HL-60/S4 treated with phorbol 12-myristate 13-acetate at 8.2 ng/mL for 4 days and 3 days (cell line): ENCODE data around the gene HTR4.
"Not testable (repeated sequence)": the region's sequence is repeated elsewhere in the genome, so short reads cannot be mapped to it uniquely, and the experiment has no call there.

Experiments
- in situ Hi-C: fragments of 300-500 bp; cut with MboI; formaldehyde crosslinking; loops from 2 replicates; pipeline ENCODE4 v1.15.0; 2022; ENCODE audit warnings: low sequenced_read_pairs

Gene HTR4, protein sequence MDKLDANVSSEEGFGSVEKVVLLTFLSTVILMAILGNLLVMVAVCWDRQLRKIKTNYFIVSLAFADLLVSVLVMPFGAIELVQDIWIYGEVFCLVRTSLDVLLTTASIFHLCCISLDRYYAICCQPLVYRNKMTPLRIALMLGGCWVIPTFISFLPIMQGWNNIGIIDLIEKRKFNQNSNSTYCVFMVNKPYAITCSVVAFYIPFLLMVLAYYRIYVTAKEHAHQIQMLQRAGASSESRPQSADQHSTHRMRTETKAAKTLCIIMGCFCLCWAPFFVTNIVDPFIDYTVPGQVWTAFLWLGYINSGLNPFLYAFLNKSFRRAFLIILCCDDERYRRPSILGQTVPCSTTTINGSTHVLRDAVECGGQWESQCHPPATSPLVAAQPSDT

DNA sequence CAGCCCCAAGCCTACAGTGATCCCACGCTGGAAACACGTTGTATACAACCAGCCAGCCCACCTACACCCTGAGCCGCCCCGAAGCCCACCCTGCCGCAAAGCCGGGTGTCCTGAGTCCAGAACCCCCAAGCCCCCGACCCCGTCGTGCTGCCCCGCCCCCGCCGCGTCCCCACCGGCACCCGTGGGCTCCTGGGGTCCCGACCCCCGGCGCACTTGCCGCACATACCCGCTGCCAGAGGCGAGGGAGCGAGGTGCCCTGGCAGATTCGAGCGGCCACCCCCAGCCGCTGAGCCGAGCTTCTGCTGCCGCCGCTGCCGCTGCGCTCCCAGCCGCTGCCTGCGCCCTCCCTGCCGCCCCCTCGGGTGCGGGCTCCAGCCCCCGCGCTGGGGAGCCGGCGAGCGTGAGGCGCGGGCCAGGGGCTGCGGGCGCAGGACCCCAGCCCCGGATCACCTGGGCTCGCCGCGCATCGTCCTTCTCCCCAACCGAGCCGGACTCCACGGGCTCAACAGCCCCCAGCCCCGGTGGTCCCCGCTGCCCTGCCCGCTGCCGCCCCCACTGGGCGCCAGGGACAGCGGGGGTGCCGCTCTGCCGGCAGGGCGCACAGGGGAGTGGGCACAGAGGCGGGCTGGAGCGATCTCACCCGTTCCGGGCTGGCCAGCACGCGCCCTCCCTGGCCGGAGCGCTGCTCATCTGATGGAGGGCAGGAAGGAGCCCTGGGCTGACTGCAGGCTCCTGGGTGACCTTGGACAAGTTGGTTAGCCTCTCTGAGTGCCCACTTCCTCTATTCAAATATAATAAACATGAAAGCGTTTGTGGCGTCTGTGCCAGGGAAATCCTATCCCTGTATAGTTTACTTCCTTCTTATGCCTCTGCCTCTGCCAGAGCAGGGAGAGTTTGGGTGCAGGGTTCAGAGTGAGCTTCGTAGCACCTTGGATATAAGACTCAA is at the start of gene HTR4:
Gene HTR4 (minus strand): TSS at position 692 of the 946 bp plus-strand sequence. CDS start 17,513 bp downstream, outside the sequence.
- in situ Hi-C loops: no loop called here

DNA sequence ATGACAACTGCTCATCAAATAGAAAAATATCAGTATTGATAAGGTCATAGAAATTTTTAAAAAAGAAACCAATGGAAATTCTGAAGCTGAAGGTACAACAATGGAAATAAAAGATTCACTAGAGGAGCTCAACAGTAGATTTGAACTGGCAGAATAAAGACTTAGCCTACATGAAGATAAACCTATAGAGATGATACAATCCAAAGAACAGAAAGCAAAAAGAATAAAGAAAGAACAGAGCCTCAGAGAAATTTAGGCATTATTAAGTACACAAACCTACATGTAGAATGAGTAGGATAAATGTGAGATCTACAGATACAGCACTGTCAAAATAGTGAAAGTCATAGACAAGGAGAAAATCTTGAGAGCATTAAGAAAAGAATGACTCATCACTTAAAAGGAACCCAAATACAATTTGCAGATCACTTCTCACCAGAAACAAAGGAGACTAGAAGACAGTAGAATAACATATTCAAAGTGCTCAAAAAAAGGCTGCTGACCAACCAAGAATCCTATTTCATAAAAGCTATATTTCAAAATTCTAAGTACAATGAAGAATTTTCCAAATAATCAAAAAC is 47.8 kb upstream of the HTR4 start:
- in situ Hi-C loops: no loop called here

GRCh38 chr5:148699028-148699427 is 44.7 kb upstream of the HTR4 start:
- in situ Hi-C loops: no loop called here

- in situ Hi-C loops: no loop called here
These were observed 43.5 kb upstream of the HTR4 start for GRCh38 chr5:148697809-148698196.

GRCh38 chr5:148697180-148697808 is 43.0 kb upstream of the HTR4 start:
- in situ Hi-C loops: no loop called here

DNA sequence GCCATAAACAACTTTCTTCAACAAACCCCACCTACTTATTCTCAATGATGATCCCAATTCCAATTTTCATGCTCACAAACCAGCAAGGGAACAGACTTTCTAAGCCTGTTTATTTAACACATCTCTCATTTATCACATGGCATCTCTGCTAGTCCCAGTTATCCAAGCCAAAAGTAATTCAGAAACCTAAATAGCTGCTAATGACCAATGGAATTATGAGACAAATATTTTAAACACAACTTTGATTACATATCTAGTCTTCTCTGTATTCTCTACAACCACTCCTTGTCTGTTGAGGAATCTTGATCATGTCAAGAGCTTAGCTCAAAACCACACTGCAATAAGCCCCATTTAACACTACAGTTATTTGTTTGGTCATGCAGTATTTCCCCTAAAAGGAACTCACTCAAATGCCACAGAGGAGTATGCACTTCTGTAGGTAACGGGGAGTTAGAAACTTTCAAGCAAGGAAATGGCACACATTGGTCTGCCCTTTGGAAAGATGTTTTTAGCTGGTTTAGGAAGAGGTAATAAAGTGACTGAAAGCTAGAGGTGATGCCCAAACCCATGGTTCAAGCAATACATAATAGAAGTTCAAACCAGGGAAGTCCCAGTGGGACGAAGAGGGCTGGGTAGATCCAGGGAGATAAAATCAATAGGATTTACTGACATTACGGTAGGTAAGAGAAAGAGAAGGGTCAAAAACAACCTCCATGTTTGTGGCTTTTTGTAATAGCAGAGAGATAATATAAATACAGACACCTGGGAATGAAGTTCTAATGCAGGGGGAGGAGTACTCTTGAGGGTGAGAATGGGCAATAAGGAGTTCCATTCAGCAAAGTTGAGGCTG is 42.1 kb upstream of the HTR4 start:
- in situ Hi-C loops: no loop called here

DNA sequence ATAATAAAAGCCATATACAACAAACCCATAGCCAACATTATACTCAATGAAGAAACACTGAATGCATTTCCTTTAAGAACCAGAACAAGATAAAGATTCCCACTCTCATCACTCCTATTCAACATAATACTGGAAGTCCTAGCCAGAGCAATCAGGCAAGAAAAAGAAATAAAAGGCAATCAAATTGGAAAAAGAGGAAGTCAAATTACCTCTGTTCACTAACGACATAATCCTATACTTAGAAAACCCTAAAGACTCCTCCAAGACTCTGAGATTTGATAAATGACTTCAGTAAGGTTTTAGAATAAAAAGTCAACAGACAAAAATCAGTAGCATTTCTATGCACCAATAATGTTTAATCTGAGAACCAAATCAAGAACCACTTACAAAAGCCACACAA is 36.6 kb upstream of the HTR4 start:
- in situ Hi-C loops: no loop called here

GRCh38 chr5:148688787-148689186 is 34.5 kb upstream of the HTR4 start:
- in situ Hi-C loops: no loop called here

- in situ Hi-C loops: no loop called here
These were observed 33.5 kb upstream of the HTR4 start for GRCh38 chr5:148687871-148688270.

DNA sequence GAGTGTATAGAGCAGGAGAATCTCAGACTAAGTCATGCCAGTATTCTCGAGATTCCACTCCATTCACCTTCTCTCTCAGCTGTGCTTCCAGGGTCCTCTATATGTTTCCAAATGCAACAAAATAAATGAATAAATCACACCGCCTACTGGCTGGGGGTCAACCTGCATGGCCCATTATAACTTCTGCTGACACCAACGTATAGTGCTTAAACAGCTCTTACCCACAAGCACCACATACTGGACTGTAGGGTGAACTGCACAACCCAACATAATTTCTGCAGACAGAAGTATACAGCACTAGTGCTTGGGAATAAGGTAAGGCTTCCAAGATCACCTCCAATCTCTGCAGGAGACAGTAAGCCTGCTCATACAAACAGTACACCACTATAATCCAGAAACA is 33.1 kb upstream of the HTR4 start:
- in situ Hi-C loops: no loop called here

- in situ Hi-C loops: no loop called here
These were observed 32.3 kb upstream of the HTR4 start for GRCh38 chr5:148686660-148687059.

DNA sequence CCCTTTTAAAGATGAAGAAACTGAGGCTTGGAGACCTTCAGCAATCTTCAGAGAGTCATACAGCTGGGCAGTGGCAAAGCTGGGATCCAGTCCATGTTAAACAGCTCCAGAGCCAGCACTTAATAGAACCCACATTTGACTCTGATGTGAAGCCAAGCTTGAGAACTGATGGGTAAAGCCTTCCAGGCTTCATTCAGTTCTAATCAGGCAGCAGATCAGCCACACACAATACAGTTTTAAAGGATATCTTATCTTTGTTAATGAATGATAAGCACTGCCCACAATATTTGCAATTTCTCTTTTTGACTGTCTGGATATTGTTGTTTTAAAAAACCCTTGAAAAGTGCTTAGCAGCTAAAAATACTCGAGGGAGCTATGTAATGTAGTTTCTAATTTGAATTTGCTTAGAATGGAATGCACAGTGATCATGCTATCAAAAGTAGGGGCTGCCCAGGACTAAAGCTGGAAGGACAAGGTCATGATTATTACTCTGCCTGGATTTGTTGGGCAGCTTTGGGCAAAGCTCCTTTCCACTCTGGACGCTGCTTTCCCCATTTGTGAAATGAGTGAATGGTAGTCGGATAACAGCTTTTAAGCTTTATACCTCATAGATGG is 31.3 kb upstream of the HTR4 start:
- in situ Hi-C loops: no loop called here

DNA sequence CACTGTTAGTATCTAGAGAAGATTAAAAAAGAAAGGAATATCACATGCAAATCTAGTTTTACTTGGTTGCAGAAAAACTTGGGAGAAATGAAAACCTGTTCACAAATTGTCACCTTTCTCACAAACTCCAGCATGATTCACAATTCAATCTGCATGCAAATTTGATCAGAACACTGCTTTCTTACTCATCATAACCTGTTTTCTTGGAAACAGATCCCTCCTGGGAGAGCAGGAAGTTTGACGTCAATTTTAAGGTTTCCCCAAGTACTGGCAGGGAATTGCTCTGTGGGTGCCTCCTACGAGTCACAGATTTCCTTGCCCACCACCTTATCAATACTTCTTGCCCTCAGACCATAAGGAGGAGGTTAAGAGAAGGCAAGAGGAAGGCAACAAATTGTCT is 30.2 kb upstream of the HTR4 start:
- in situ Hi-C loops: no loop called here

DNA sequence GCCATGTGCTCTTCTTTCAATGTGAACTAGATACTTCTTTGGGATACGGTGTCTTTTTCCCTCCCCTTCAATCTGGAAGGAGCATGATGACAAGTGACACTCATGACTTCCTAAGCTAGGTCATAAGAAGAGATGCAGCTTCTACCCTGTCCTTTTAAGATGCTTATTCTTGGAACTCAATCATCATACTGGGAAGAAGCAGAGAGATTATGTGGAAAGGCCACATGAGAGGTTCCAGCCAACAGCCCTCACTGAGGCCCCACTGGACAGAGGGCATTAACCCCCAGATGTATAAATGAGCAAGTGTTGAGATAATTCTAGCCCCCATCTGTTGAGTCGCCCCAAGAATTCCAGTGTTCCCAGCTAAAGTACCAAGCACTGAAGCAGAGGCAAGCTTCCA is 29.3 kb upstream of the HTR4 start:
- in situ Hi-C loops: no loop called here

DNA sequence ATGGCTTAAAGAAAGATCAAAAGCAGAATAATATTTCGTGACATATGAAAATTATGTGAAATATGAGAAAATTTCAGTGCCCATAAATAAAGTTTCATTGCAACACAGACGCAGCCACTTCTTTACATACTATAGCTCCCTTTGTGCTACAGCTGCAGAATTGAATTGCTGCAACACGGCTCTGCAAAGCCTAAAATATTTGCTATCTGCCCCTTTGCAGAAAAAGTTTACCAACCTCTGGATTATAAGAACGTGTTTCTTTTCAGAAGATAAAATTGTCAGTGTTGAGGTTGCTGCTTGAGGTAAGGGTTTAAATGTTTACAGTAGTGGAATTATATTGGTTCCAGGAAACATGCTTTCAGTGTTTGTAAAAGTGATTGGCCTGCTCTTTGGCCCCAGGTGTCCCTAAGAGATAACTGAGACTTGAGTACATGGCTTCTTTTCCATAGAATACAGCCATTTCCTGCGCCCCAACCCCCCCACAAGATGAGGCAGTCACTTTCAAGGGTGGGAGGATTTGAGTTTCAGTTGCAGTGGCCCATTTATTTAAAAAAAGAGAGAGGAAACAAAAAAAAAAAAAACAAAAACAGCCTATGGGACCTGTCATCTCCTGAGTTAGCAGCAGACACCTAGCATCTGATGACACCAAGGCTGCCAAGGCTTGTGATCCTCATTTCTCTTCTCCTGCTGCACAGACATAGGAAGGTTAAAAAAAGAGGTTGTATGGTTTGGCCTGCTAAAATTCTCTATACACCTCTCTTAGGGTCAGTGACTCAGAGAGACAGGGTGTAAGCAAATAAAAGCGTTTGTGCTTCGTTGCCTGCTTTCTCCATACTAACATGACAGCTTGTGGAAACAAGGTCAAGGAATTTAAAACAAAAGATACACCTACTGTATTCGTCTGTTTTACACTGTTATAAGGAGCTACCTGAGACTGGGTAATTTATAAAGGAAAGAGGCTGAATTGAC is 28.0 kb upstream of the HTR4 start:
- in situ Hi-C loops: no loop called here

- in situ Hi-C loops: no loop called here
These were observed 27.1 kb upstream of the HTR4 start for GRCh38 chr5:148681157-148682057.

GRCh38 chr5:148673704-148674103 is 19.4 kb upstream of the HTR4 start:
- in situ Hi-C loops: not testable (repeated sequence)

GRCh38 chr5:148666353-148666752 is 12.0 kb upstream of the HTR4 start:
- in situ Hi-C loops: no loop called here
